ENCODE results near the gene MYO1D. TPM values are rescaled to one million over a fixed set of nuclear protein-coding genes. Genes with fewer than 3 reads are reported as not detected.

MYO1D gene
- total and polyA plus RNA-seq, 2 donors (not counting 3 experiments of a cell fraction or from before 2014, with no cell fraction given), result 37.8 to 85.5 TPM

DNA sequence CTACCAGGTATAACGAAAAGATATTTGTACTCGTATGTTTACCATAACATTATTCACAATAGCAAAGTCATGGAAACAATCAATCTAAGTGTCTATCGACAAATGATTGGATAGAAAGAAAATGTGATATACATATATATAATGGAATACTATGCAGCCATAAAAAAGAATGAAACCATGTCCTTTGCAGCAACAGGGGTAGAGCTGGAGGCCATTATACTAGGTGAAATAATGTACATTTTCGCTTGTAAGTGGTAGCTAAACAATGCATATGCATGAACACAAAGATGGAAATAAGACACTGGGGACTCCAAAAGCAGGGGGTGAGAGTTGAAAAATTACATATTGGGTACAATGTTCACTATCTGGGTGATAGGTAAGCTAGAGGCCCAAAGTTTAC, 124.0 kb downstream of the MYO1D start:
- Histone ChIP-seq H4K20me1 (replicated peaks; ENCODE audit: control insufficient read depth, extremely low read depth, insufficient read depth, low read length) (no peaks in the 10 kb centered on the region), H3K27me3 (ENCODE audit: control insufficient read depth in 2 of 2, insufficient read depth in 2 of 2, low read length in 2 of 2) (no peaks in the 10 kb centered on the region), H3K4me2 (ENCODE audit: insufficient read depth, low read length) (no peak overlapping the region), H2AFZ (ENCODE audit: low read depth, low read length) (no peak overlapping the region), H3K9me3 (replicated peaks; ENCODE audit: control insufficient read depth, insufficient read depth, low read length) (no peaks in the 10 kb centered on the region), H3K27ac (ENCODE audit: insufficient read depth, low read depth, low read length) (no peak overlapping the region), H3K79me2 (ENCODE audit: control insufficient read depth, insufficient read depth, low read length) (no peaks in the 10 kb centered on the region), H3K4me1 (ENCODE audit: control insufficient read depth, extremely low read depth, insufficient read depth, low read length) (no peaks in the 10 kb centered on the region), H3K36me3 (ENCODE audit: control insufficient read depth in 2 of 2, extremely low read depth in 1 of 2, insufficient read depth in 2 of 2, low read length in 2 of 2) (no peaks in the 10 kb centered on the region), H3K9me1 (replicated peaks; ENCODE audit: control insufficient read depth, extremely low read depth, insufficient read depth, low read length) (no peaks in the 10 kb centered on the region), H3K9ac (replicated peaks; ENCODE audit: extremely low read depth, insufficient read depth, low read length) (no peak overlapping the region), H3K4me3 (replicated peaks in 1 of 3; ENCODE audit: insufficient read depth in 1 of 3, low read depth in 1 of 3, low read length in 3 of 3) (no peak overlapping the region)
- dilution Hi-C loops (cut with MboI; ENCODE audit: extremely low pct_ligation_motif_present, low sequenced_read_pairs) (no loop called here), intact Hi-C loops (cut with micrococcal nuclease) (no loop called here)
- TF ChIP-seq EZH2 (IDR thresholded peaks at IDR 0.05; ENCODE audit: borderline replicate concordance, low read depth, low read length, severe bottlenecking) (no peak), POLR2A (IDR thresholded peaks at IDR 0.05; ENCODE audit: low read depth, low read length) (no peak), POLR2AphosphoS5 (IDR thresholded peaks at IDR 0.05; ENCODE audit: insufficient read depth, low read depth, low read length) (no peak), JUN (IDR thresholded peaks at IDR 0.05; ENCODE audit: borderline replicate concordance, insufficient read depth, insufficient read length, low read depth) (no peak), GATA2 (IDR thresholded peaks at IDR 0.05; ENCODE audit: insufficient read depth, insufficient read length, low read depth, low read length) (no peak), MYC (IDR thresholded peaks at IDR 0.05; ENCODE audit: low read depth, low read length) (no peak), FOS (IDR thresholded peaks at IDR 0.05; ENCODE audit: borderline replicate concordance, insufficient read depth, low read length) (no peak)
- TF ChIP-seq, protein P1, sequence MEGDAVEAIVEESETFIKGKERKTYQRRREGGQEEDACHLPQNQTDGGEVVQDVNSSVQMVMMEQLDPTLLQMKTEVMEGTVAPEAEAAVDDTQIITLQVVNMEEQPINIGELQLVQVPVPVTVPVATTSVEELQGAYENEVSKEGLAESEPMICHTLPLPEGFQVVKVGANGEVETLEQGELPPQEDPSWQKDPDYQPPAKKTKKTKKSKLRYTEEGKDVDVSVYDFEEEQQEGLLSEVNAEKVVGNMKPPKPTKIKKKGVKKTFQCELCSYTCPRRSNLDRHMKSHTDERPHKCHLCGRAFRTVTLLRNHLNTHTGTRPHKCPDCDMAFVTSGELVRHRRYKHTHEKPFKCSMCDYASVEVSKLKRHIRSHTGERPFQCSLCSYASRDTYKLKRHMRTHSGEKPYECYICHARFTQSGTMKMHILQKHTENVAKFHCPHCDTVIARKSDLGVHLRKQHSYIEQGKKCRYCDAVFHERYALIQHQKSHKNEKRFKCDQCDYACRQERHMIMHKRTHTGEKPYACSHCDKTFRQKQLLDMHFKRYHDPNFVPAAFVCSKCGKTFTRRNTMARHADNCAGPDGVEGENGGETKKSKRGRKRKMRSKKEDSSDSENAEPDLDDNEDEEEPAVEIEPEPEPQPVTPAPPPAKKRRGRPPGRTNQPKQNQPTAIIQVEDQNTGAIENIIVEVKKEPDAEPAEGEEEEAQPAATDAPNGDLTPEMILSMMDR (IDR thresholded peaks at IDR 0.05; ENCODE audit: extremely low read depth in 1 of 2, insufficient read depth in 1 of 2, low read depth in 1 of 2, low read length in 2 of 2), result no peak
- TF ChIP-seq, protein P2, sequence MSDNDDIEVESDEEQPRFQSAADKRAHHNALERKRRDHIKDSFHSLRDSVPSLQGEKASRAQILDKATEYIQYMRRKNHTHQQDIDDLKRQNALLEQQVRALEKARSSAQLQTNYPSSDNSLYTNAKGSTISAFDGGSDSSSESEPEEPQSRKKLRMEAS (IDR thresholded peaks at IDR 0.05; ENCODE audit: insufficient read depth, insufficient read length), result no peak
- ChIA-PET CTCF (interaction anchor here (2.6 kb wide), 1 partner anchor 291 kb away, joined by 37 read pairs; no protein-coding TSS in a partner anchor), POLR2A (no interaction called here)
- no TSS peak for BruUV-seq (replicated peaks)
- no peak for DNase-seq (ENCODE audit: low read depth, low spot score)
- no peak for FAIRE-seq
